ENCODE measurements around the gene STRA6. TPM values are rescaled to one million over a fixed set of nuclear protein-coding genes. Genes with fewer than 3 reads are reported as not detected.

STRA6 gene
- total RNA-seq, 1 experiment from 2014 or later, result not detected

GRCh38 chr15:74174219-74174957 lies 28.2 kb downstream of the STRA6 start:
- no peak overlapping the region for H3K27ac Mint-ChIP-seq (ENCODE audit: low read depth, unreplicated experiment)
- BruUV-seq (replicated peaks), result no TSS peak
- H3K36me3 Mint-ChIP-seq (ENCODE audit: insufficient read depth, unreplicated experiment), result no peaks in the 10 kb centered on the region
- H3K4me3 Mint-ChIP-seq (ENCODE audit: unreplicated experiment), result no peak overlapping the region
- H3K9me3 Mint-ChIP-seq (ENCODE audit: unreplicated experiment), result no peaks in the 10 kb centered on the region
- CTCF ChIA-PET, result no interaction called here
- DNase-seq (ENCODE audit: unreplicated experiment), result no peak
- intact Hi-C loops (cut with micrococcal nuclease), result no loop called here
- H3K27me3 Mint-ChIP-seq (ENCODE audit: insufficient read depth, unreplicated experiment), result peaks cover 4% of the 10 kb centered on the region
- H3K4me1 Mint-ChIP-seq (ENCODE audit: insufficient read depth, unreplicated experiment), result peaks cover 26% of the 10 kb centered on the region
- no peak for TF ChIP-seq CTCF (IDR thresholded peaks at IDR 0.05; ENCODE audit: unreplicated experiment)
- POLR2A ChIA-PET, result no interaction called here

- CTCF ChIA-PET, result no interaction called here
- H3K4me3 Mint-ChIP-seq (ENCODE audit: unreplicated experiment), result no peak within 1 kb of the TSS
- POLR2A ChIA-PET, result no interaction called here
Observed at GRCh38 chr15:74173380-74174218, 29.0 kb downstream of the STRA6 start, which contains the start of gene ISLR. ISLR (plus strand) TSS chr15:74173710; CDS start chr15:74174859, 1,149 bp downstream.

GRCh38 chr15:74172701-74173379 lies 29.7 kb downstream of the STRA6 start:
- Mint-ChIP-seq H3K9me3 (ENCODE audit: unreplicated experiment) (no peaks in the 10 kb centered on the region), H3K27me3 (ENCODE audit: insufficient read depth, unreplicated experiment) (peaks cover 13% of the 10 kb centered on the region), H3K4me1 (ENCODE audit: insufficient read depth, unreplicated experiment) (peaks cover 10% of the 10 kb centered on the region), H3K27ac (ENCODE audit: low read depth, unreplicated experiment) (no peak overlapping the region), H3K4me3 (ENCODE audit: unreplicated experiment) (no peak overlapping the region), H3K36me3 (ENCODE audit: insufficient read depth, unreplicated experiment) (no peaks in the 10 kb centered on the region)
- ChIA-PET CTCF (no interaction called here), POLR2A (no interaction called here)
- BruUV-seq (replicated peaks), result no TSS peak
- no peak for TF ChIP-seq CTCF (IDR thresholded peaks at IDR 0.05; ENCODE audit: unreplicated experiment)
- no peak for DNase-seq (ENCODE audit: unreplicated experiment)
- intact Hi-C loops (cut with micrococcal nuclease), result no loop called here

More at GRCh38 chr15:74173380-74174218, 29.0 kb downstream of the STRA6 start, which contains the start of gene ISLR:
- H3K36me3 Mint-ChIP-seq (ENCODE audit: insufficient read depth, unreplicated experiment), result no peaks in the 10 kb centered on the region
- no peak for TF ChIP-seq CTCF (IDR thresholded peaks at IDR 0.05; ENCODE audit: unreplicated experiment)
- H3K27ac Mint-ChIP-seq (ENCODE audit: low read depth, unreplicated experiment), result no peak within 1 kb of the TSS
- no TSS peak for BruUV-seq (replicated peaks)
- intact Hi-C loops (cut with micrococcal nuclease), result no loop called here
- H3K4me1 Mint-ChIP-seq (ENCODE audit: insufficient read depth, unreplicated experiment), result peaks cover 18% of the 10 kb centered on the region
- DNase-seq (ENCODE audit: unreplicated experiment), result no peak
- H3K27me3 Mint-ChIP-seq (ENCODE audit: insufficient read depth, unreplicated experiment), result peaks cover 12% of the 10 kb centered on the region
- no peaks in the 10 kb centered on the region for H3K9me3 Mint-ChIP-seq (ENCODE audit: unreplicated experiment)
